Astrocyte (in vitro differentiated cells and primary cell): ENCODE results near the gene DCLK1. TPM values are rescaled to one million over a fixed set of nuclear protein-coding genes. Genes with fewer than 3 reads are reported as not detected.
"Not testable (repeated sequence)": the region's sequence is repeated elsewhere in the genome, so short reads cannot be mapped to it uniquely, and the experiment has no call there.

Source experiments
- DNase-seq: peaks from one replicate; pipeline ENCODE4 v3.0.0-alpha.2; 2010; ENCODE audit warnings: low read depth
- FAIRE-seq: peaks from 2 replicates; lab custom pipeline; 2011; peaks lifted over from hg19 to GRCh38; lab: Jason Lieb, UNC
- H2AFZ ChIP-seq: 2 replicates; pipeline ENCODE4 v1.6.0; 2012; ENCODE audit warnings: low read depth, low read length, inconsistent platforms
- H3K27ac ChIP-seq: 2 replicates; pipeline ENCODE4 v1.5.1; 2011; ENCODE audit warnings: low read depth, low read length, inconsistent platforms
- H3K27me3 ChIP-seq: 2 replicates; pipeline ENCODE4 v1.6.0; 2011; ENCODE audit warnings: low read length, inconsistent platforms; ENCODE audit not compliant: insufficient read depth
- H3K36me3 ChIP-seq: 2 replicates; pipeline ENCODE4 v1.5.1; 2011; ENCODE audit warnings: low read length, inconsistent platforms; ENCODE audit not compliant: insufficient read depth
- H3K4me1 ChIP-seq: 2 replicates; pipeline ENCODE4 v1.5.1; 2011; ENCODE audit warnings: low read length, inconsistent platforms; ENCODE audit not compliant: insufficient read depth
- H3K4me2 ChIP-seq: 2 replicates; pipeline ENCODE4 v1.6.0; 2012; ENCODE audit warnings: low read length, inconsistent platforms
- H3K4me3 ChIP-seq: 2 replicates; pipeline ENCODE4 v1.5.1; 2011; ENCODE audit warnings: low read depth, mild to moderate bottlenecking, low read length, inconsistent platforms; ENCODE audit not compliant: insufficient read depth
- H3K79me2 ChIP-seq: 2 replicates; pipeline ENCODE4 v1.6.0; 2012; ENCODE audit warnings: mild to moderate bottlenecking, low read length, inconsistent platforms; ENCODE audit not compliant: insufficient read depth
- H3K9ac ChIP-seq: 2 replicates; pipeline ENCODE4 v1.6.0; 2012; ENCODE audit warnings: mild to moderate bottlenecking, low read length, inconsistent platforms
- H3K9me3 ChIP-seq: 2 replicates; pipeline ENCODE4 v1.5.1; 2012; ENCODE audit warnings: low read depth, mild to moderate bottlenecking, low read length, inconsistent platforms; ENCODE audit not compliant: insufficient read depth
- H4K20me1 ChIP-seq: 2 replicates; pipeline ENCODE4 v1.6.0; 2012; ENCODE audit warnings: low read length, inconsistent platforms; ENCODE audit not compliant: insufficient read depth
- H3K27ac Mint-ChIP-seq: one replicate; pipeline ENCODE4 v1.8.0; 2021; ENCODE audit warnings: mild to moderate bottlenecking, mixed read lengths; ENCODE audit not compliant: unreplicated experiment
- H3K27me3 Mint-ChIP-seq: one replicate; pipeline ENCODE4 v1.8.0; 2021; ENCODE audit warnings: low read depth, mixed read lengths; ENCODE audit not compliant: unreplicated experiment
- H3K36me3 Mint-ChIP-seq: one replicate; pipeline ENCODE4 v1.8.0; 2021; ENCODE audit warnings: low read depth, mixed read lengths; ENCODE audit not compliant: unreplicated experiment
- H3K4me1 Mint-ChIP-seq: one replicate; pipeline ENCODE4 v1.8.0; 2021; ENCODE audit warnings: low read depth, mixed read lengths; ENCODE audit not compliant: unreplicated experiment
- H3K4me3 Mint-ChIP-seq: one replicate; pipeline ENCODE4 v1.8.0; 2021; ENCODE audit warnings: mild to moderate bottlenecking, moderate library complexity, mixed read lengths; ENCODE audit not compliant: unreplicated experiment
- H3K9me3 Mint-ChIP-seq: one replicate; pipeline ENCODE4 v1.8.0; 2021; ENCODE audit warnings: mild to moderate bottlenecking, mixed read lengths; ENCODE audit not compliant: unreplicated experiment
- CTCF ChIP-seq: IDR thresholded peaks from 2 replicates; pipeline ENCODE4 v1.5.1; 2011; ENCODE audit warnings: low read depth, mild to moderate bottlenecking, inconsistent platforms, low read length, moderate library complexity; ENCODE audit not compliant: insufficient read depth
- EZH2 ChIP-seq: IDR thresholded peaks from 2 replicates; pipeline ENCODE4 v1.6.1; 2012; ENCODE audit warnings: mild to moderate bottlenecking, low read length, inconsistent platforms; ENCODE audit not compliant: insufficient read depth
- total RNA-seq: library from RNA; stranded (reverse); gene quantifications from 2 replicates; pipeline ENCODE4 v1.2.1, GENCODE V29; 2021

DCLK1 gene
- total RNA-seq, 1 donor from 2014 or later: 4.9 TPM

DNA sequence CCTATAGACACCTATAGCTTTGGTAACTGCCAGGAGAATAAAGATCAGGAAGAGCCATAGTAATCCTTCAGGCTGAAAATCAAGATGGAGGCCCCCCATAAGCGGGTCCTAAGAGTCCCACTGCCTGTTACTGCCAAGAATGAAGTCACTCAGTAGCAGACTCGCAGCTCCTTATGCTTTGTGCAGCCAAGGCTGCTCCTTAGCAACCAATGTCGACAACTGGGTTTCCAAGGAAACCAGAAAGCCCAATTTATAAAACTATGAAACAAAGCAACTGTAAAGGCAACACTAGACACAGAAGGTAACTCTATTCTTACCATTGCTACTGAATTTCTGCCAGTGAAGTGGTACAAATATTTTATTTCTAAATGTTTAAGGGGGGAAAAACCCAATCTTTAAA lies 56.5 kb downstream of the DCLK1 start:
- Histone ChIP-seq H2AFZ (no peak overlapping the region), H3K4me3 (no peak overlapping the region), H3K27me3 (no peaks in the 10 kb centered on the region), H4K20me1 (no peaks in the 10 kb centered on the region), H3K79me2 (peaks cover 9% of the 10 kb centered on the region), H3K36me3 (no peaks in the 10 kb centered on the region), H3K9me3 (no peaks in the 10 kb centered on the region), H3K4me2 (no peak overlapping the region), H3K9ac (no peak overlapping the region), H3K27ac (no peak overlapping the region), H3K4me1 (no peaks in the 10 kb centered on the region)
- H3K4me3 Mint-ChIP-seq: no peak overlapping the region
- FAIRE-seq (no peak), DNase-seq (no peak)
- no peaks in the 10 kb centered on the region for H3K27me3 Mint-ChIP-seq
- H3K27ac Mint-ChIP-seq: no peak overlapping the region
- H3K36me3 Mint-ChIP-seq: no peaks in the 10 kb centered on the region
- H3K4me1 Mint-ChIP-seq: peaks cover 2% of the 10 kb centered on the region
- no peaks in the 10 kb centered on the region for H3K9me3 Mint-ChIP-seq
- no peak for TF ChIP-seq CTCF
- no peak for TF ChIP-seq EZH2

DNA sequence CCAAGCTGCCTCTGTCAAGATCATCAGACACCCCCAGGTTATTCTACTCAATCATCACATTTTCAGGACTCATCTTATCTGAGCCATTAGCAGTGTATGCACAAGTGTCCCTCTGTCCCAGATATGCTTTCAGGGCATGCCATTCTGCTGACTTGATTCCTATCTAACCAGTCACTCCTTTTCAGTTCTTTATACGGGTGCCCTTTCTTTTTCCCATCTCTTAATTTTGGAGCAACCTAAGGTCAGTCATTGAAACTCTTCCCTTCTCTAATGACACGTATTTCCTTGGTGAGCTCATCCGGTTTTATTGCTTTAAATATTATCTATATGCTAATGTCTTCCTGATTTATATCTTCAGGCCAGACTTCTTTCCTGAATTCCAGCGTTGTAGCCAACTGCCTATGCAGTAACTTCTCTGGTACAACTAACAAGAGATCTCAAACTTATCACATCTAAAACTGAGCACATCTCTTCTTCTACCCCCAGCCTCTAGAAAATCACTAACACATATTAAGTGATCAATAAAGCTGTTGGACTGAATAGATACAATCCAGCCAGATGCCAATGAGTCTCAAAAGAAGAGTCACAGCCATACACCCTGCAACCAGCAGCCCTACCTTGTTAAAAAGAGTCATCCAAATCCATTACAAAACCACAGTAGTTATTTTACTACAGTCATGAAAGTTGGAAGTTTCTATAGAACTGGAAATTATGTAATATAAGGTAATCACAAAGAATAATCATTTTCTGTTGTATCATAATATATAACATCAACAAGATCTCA lies 58.8 kb downstream of the DCLK1 start:
- peaks cover 9% of the 10 kb centered on the region for H3K79me2 ChIP-seq
- no peak for FAIRE-seq

GRCh38 chr13:36070504-36071192 lies 60.5 kb downstream of the DCLK1 start:
- not testable (repeated sequence) for H3K4me1 ChIP-seq, H3K4me3 ChIP-seq, DNase-seq, H3K79me2 ChIP-seq, H4K20me1 ChIP-seq, H3K36me3 ChIP-seq, H3K36me3 Mint-ChIP-seq, H3K9me3 Mint-ChIP-seq, H3K27ac ChIP-seq, H3K4me2 ChIP-seq, H3K27ac Mint-ChIP-seq, H3K27me3 Mint-ChIP-seq, H3K9ac ChIP-seq, H3K4me1 Mint-ChIP-seq, FAIRE-seq, H2AFZ ChIP-seq, H3K9me3 ChIP-seq, H3K4me3 Mint-ChIP-seq, H3K27me3 ChIP-seq

More for the DNA sequence above, 58.8 kb downstream of the DCLK1 start:
- H3K4me1 Mint-ChIP-seq: peaks cover 2% of the 10 kb centered on the region
- Histone ChIP-seq H2AFZ (no peak overlapping the region), H3K9ac (no peak overlapping the region), H4K20me1 (no peaks in the 10 kb centered on the region), H3K9me3 (no peaks in the 10 kb centered on the region), H3K4me3 (no peak overlapping the region), H3K4me1 (no peaks in the 10 kb centered on the region), H3K4me2 (no peak overlapping the region), H3K27me3 (no peaks in the 10 kb centered on the region), H3K27ac (no peak overlapping the region), H3K36me3 (no peaks in the 10 kb centered on the region)
- H3K4me3 Mint-ChIP-seq: no peak overlapping the region
- H3K36me3 Mint-ChIP-seq: no peaks in the 10 kb centered on the region
- TF ChIP-seq EZH2: no peak
- TF ChIP-seq CTCF: no peak
- no peaks in the 10 kb centered on the region for H3K27me3 Mint-ChIP-seq
- no peak for DNase-seq
- no peaks in the 10 kb centered on the region for H3K9me3 Mint-ChIP-seq
- H3K27ac Mint-ChIP-seq: no peak overlapping the region
